Measurements from ENCODE around the gene PRKD1.

PRKD1 gene

GRCh38 chr14:29580763-29581162 lies 346.9 kb downstream of the PRKD1 start:
- no peak for DNase-seq

- no peak for DNase-seq
Observed at GRCh38 chr14:29579838-29580237, 347.8 kb downstream of the PRKD1 start.

- DNase-seq: no peak
Observed at GRCh38 chr14:29576927-29577326, 350.7 kb downstream of the PRKD1 start.

GRCh38 chr14:29569194-29569593 lies 358.5 kb downstream of the PRKD1 start:
- no peak for DNase-seq

- no peak for DNase-seq
Observed at GRCh38 chr14:29566194-29566593, 361.5 kb downstream of the PRKD1 start.

GRCh38 chr14:29558516-29558915 lies 369.1 kb downstream of the PRKD1 start:
- DNase-seq: no peak

GRCh38 chr14:29554335-29554734 lies 373.3 kb downstream of the PRKD1 start:
- DNase-seq: no peak

GRCh38 chr14:29553427-29553826 lies 374.2 kb downstream of the PRKD1 start:
- DNase-seq: no peak

- no peak for DNase-seq
Observed at GRCh38 chr14:29548948-29549370, 378.7 kb downstream of the PRKD1 start.

- no peak for DNase-seq
Observed at GRCh38 chr14:29545714-29546113, 381.9 kb downstream of the PRKD1 start.

GRCh38 chr14:29536886-29537511 lies 390.6 kb downstream of the PRKD1 start:
- DNase-seq: no peak

- DNase-seq: no peak
Observed at GRCh38 chr14:29529418-29529817, 398.2 kb downstream of the PRKD1 start.

- no peak for DNase-seq
Observed at GRCh38 chr14:29528889-29529288, 398.8 kb downstream of the PRKD1 start.

GRCh38 chr14:29527286-29527685 lies 400.4 kb downstream of the PRKD1 start:
- no peak for DNase-seq
